HG02981 (cell line): ENCODE data around the gene PPP4R1.

ENCODE experiments used
- ATAC-seq: cut with Tn5 transposase; IDR thresholded peaks from one replicate; pipeline ENCODE4 v1.9.1; 2021; ENCODE audit warnings: mild to moderate bottlenecking, moderate library complexity; ENCODE audit not compliant: unreplicated experiment

Gene PPP4R1

DNA sequence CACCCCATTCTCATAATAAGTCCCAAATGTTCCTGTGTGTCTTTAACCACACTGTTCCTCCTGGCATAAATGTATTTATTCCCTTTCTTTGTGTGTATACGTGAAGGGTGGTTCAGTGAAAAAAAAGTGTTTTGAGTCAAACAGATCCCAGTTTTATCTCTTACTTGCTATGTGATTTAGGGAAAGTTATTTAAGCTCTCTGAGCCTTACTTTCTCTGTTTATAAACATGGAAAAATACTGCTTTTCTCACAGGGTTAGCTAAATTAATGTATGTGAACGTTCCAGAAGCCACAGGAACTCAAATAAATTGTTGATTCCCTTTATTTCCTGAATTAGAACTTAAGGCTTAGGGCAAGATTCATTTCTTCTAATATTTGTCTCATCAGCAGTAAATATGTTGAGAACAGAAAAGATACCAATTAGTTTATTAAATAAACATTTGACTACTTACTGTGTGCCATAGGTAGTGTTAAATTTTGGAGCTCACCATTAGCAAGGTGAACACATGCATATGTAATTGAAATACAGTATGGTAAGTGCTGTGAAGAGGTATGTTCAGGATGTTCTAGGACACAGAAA lies 105.8 kb downstream of the PPP4R1 start:
- no peak for ATAC-seq

- no peak for ATAC-seq
These were observed 106.7 kb downstream of the PPP4R1 start for GRCh38 chr18:9507565-9508088.

DNA sequence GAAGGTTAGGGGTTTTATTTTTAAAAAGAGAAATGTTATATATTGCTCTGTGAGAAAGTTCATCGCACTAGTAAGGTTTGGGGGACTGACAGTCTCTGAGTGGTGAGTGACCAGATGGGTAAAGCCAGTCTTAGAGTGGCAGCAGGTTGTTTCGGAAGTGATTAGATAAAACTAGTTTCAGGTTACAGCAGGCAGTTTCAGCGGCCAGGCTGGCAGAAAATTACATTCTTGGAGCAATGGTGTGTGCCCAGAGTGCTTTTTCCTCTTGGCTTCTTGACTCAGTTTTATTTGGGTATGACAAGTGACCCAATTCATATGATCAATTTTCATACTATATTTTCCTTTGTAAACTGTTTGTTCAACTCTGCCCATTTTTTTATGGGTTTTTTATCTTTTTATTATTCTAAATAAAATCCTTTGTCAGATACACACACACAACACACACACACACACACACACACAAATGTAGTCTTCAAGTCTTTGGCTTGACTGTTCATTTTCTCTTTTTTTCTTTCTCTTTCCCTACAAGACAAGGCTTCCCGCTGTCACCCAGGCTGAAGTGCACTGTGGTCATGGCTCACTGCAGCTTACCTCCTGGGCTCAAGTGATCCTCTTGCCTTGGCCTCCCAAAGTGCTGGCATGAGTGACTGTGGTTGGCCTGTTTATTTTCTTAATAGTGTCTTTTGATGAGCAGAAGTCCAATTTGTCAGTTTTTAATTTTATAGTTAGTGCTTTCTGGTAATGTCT lies 108.1 kb downstream of the PPP4R1 start:
- no peak for ATAC-seq
